Glomerular visceral epithelial cell (primary cell): ENCODE data around the gene DNM3.
"Not testable (repeated sequence)": the region's sequence is repeated elsewhere in the genome, so short reads cannot be mapped to it uniquely, and the experiment has no call there.

Source experiments
- DNase-seq: peaks from one replicate; pipeline ENCODE4 v3.0.0-alpha.2; 2016; ENCODE audit errors: extremely low spot score

DNM3 gene

DNA sequence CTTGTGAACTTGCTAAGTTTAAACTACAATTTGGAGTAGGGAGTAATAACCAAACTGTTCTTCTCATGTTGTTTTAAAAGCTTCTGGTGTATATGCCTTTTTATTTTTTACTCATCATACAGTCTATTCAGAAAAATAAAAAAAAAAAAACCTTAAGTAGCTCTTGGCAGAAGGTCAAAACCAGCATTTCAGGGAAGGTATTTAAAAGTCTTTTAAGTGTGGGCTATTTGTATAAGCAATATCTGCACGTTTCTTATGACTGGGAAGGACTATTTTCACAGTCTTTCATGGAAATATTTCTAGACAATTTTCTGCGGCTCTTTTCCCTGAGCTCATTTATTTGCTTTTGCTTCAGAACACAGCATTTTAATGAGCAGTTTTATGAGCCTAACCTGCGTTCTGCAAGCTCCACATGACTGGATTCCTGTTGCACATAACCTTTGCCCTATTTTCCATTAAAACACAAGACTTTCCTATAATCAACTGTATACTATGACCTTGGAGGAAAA is 518.2 kb downstream of the DNM3 start:
- peak; percentile 75 for DNase-seq

DNA sequence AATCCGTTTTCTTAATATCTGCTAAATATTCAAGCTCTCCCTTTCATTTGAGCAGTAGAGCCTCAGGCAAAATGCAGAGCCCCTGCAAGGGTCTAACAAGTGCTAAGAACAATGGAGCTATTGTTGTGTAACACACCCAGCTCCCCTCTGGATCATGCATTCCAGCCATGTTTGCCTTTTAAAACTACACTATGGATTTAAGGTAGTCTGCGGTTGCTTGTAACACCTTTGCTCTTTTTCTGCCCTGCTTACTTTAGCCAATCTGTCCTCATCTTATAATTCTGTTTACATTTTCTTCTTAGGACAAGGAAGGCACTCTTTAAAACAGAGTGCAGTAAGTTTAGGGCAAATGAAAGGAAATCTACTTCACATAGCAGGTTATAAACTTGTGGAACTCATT is 519.2 kb downstream of the DNM3 start:
- DNase-seq = no peak

DNA sequence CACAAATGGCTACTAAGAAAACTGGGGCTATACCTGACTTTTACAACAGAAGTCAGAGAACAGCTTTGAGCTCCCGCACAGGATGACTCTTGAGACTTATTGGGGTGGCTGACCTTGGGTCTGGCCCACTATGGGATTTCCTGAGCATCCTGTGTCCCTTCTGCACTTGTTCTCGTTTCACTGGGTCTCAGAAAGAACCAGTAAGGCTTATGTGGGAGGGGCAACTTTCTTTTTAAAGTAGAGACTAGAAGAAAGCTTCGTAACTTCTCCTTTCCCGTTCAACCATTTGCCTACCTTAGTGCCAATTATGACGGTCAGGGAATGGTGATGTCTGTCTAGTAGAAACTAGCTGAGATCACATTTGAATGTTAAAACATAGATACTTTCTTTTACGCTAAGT is 519.7 kb downstream of the DNM3 start:
- DNase-seq = no peak

DNA sequence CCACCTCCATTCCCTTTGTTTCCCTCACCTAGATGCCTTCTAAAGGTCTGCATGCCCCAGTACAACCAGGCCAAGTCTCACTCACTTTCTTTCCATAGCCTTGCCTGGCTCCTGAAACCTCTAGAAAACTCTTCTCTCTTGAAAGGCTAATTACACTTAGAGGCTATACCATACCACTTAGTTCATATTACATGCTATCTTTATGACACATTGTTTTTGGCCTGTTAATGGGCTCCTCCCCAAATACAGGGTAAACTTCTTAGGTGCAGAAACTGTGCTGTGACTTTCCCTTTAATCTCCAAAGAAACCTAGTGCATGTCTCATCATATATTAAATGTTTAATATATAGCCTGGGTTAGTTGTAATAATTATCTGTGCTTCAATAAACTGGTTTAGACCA is 522.6 kb downstream of the DNM3 start:
- DNase-seq = no peak

DNA sequence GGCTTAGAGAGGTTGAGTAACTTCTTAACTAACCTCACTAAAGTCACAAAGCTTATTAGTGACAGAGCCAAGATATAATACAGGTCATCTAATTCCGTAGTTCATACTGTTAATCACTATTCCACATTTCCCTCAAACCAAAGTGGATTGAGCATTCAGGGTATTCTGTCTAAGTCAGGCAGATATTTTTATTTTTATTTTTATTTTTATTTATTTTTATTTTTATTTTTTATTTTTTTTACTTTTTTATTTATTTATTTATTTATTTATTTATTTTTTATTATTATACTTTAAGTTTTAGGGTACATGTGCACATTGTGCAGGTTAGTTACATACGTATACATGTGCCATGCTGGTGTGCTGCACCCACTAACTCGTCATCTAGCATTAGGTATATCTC is 530.3 kb downstream of the DNM3 start:
- DNase-seq = not testable (repeated sequence)

DNA sequence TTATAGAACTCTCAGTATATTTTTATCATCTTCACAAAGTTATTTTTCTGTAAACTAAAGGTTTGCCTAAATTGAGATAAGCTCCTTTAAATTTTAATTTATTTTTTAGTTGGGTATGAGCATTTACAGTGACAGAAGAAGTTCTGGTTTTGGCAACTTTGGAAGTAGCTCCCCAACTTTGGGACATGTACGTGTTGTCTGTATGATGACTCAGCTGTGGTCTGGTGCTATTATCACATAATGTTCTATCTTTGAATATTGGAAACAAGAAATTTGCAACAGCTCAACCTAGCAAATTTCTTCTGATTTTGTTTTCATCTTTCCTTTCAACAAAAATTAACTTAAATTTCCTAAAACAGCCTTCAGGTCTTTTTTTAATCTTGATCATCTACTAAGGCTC is 532.6 kb downstream of the DNM3 start:
- no peak for DNase-seq

DNA sequence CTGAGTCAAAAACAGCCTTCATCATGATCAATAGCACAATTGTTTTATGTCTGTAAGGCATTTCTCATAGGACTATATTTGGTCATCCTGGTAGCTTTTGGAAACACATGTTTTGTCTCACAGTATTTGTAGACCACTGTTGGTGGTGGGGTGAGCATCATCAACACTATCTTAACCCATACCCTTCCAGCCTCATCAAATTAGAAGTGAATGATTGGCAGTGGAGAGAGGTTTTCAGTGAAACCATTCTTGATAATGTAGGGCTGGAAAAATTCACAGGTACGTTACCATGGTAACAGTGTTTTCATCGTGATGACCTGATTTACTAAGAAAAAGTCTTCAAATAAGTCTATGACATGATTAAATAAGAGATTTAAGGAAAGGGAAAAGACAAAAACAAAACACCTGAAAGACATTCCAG is 533.9 kb downstream of the DNM3 start:
- DNase-seq = no peak

DNA sequence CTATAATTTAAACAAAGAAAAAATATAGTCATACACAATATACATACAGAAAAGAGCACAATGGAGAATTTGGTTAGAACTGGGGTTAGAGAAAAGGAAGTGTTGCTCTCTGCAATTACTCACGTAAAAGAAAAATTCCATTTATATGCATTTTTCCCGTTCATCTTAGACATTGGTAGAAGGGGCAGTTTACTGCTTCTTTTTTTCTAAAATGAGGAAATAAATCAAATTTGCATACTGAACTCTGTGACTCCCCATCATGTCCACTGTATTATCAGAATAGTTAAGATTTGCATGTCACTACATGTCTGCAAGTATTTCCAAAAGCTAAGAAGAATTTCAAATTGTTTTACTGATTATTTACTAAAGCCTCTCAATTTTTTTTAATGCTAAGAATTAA is 535.1 kb downstream of the DNM3 start:
- DNase-seq = no peak

DNA sequence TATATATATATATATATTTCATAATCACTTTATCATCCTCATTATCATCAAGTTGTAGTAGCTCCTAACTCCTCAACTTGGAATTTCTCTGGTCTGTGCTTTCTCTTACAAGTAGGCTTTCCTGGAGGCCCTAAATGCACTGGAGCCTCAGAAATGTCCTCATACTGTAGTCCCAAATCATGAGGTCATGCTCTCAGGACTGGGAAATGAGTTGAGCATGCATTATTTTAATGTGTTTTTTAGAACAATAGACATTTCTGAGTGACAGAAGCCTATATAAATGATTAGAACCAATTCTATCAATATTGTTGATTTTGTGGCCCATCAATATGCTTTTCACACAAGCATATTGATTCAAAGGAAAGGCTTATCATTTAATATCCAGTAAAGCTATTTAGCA is 536.3 kb downstream of the DNM3 start:
- no peak for DNase-seq

DNA sequence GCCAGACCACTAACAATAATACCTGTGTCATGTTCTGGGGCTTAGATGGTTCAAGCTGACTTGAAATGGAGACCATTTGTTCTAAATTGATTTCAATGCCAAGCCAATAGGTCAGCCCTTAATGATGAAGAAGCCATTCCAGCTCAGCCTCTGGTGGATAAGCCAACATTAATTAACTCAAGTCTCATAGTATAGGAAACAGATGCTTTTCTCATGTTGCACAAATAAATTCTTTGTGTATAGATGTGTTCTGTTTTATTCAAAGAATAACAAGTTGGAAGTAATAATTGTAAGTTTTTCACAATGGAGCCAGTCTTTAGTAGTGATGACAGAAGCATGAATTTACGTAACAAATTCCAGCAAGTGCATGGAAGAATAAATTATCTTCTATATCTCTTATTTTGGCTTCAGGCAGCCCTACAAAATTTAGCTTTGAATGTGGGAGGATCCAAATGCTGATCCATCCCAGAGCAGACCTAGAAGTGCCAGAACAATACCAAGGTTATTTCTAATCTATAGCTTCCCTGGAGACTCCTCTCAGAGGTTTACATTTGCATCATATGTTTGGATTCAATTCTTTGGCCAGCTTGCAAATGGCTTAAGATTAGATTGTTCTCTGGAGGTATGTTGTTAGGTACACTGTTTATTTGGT is 536.9 kb downstream of the DNM3 start:
- no peak for DNase-seq

DNA sequence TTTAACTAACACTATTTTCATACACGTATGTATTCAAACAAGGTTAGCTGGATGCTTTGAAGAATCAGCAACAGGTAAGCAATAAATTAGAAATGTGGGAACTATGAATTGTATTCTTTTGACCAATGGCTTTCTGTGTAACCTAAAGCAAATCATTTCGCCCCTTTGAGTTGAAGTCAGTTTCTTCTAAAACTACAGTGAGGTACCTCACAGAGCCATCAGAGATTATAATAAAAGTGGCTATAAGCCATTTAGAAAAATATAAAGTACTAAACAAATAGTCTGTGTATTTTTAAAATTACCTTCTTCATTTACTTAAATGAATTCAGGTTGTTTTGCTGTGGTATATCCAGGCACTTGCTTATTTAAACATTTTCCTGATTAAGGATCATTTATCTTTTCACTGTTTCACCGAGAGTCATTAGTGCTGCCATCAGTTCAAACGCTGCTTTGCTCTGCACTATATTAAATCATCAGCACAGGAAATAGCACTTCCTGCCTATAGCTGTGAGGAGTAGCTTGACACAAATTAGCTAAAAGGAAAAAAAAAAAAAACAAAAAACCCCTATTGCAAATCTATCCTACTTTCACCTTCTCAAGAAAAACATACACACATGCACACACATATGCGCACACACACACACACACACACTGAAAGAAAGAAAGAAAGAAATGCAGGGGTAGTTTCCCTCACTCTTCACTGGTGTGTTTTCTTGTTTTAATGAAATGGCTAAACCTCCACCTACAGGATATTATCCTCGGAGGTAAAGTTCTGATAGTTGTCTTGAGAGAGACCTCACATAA is 539.3 kb downstream of the DNM3 start:
- DNase-seq = no peak

DNA sequence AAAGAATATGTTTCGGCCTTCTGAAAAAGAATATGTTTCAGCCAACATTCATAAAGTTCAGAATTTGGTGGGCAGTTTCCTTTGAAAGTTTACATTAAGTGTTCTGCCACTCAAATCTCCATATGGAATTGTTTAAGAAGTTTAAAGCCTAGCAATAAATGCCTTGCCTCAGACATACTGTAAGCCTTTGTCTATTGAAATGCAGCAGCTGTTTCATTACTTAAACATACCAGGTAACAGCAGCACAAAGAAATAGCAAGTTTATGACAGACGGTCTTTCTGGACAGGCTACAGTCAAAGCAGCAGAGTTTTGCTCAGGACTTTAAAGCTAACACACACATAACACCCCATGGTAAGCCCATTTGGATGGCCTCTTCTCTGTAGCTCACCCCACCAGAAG is 540.6 kb downstream of the DNM3 start:
- DNase-seq = no peak

DNA sequence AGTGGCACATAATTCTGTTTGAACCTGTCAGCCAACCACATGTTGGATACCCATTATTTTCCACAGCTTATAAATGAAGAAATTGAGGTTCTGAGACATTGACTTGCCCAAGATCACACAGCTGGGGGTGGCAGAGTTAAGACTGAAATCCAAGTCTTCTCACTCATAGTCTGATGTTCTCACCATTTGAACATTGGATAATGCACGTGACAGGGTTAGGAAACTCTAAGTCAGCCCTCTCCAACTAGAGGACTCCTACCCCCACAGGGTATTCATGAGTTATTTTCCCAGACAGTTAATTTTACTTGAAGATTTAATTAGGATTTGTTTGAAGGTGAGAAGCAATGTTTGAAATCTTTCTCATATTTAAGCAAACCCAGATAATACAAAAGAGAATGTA is 541.1 kb downstream of the DNM3 start:
- no peak for DNase-seq

DNA sequence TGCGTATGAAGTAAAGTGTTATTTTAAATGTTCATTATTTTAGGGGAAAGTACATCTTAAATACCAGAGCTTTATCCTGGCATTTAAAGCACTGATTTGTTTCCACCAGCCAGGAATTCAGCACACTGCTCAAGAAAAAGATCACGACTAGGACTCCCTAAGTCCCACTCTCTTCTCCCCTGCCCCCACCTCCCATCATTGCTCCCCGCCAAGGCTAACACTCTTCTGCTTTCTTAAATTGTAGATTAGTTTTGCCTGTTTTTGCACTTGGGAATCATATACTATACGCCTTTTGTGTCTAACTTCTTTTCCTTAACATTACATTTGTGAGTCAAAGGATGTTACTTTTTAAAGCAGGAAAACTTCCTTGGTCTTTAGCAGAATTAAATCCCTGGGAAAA is 541.7 kb downstream of the DNM3 start:
- no peak for DNase-seq

DNA sequence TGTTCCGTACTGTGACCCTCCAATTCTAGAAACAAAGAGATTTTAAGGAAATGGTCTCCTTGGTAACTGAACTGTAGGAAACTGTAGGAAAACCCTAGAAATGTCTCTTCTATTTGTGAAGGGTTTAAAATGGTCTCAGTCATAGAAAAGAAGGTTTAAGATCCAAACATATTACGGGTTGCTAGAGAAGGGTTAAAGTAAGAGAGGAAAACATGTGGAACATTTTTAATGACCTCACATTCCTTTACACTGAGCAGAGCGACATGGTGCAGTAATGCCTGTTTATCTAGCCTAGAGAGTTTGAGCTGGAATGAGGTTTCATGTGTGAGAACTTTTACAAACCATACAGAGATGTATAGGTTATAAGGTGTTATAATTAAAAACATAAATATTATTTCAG is 542.2 kb downstream of the DNM3 start:
- peak; percentile 41 for DNase-seq

DNA sequence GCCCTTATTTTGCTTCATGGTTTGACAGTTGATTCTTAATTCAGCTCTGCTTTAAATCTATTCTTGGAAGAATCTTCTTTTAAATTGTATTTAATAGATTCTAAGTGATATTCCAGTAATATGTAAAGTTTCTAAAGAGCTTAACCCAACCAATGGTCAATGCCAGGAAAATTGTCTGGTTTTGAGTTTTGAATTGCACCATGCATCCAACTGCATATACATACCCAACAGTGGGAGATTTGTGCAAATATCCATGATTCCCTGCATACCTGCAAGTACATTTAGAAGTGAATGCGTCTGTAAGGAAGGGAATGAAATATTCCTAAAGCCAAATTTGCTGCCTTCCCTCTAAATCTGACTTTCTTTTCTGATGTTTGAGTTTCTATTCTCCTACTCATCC is 543.4 kb downstream of the DNM3 start:
- DNase-seq = no peak

DNA sequence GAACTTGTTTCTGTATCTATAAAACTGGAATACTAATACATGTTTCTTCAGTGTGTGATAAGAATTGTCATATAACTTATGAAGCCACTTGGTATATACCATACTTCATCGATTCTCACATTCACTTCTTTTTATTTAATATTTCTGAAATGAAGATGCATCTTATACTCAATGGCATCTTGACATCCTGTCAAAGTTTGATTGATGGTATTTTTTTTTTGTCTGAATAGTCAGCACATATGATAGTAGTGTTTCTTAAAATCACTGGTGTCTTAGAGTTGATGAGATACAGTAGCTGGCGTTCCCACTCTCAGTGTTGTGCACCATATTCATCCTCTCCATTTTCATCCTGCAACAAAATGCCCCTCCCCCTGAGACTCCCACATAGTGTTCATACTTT is 544.7 kb downstream of the DNM3 start:
- DNase-seq = no peak

DNA sequence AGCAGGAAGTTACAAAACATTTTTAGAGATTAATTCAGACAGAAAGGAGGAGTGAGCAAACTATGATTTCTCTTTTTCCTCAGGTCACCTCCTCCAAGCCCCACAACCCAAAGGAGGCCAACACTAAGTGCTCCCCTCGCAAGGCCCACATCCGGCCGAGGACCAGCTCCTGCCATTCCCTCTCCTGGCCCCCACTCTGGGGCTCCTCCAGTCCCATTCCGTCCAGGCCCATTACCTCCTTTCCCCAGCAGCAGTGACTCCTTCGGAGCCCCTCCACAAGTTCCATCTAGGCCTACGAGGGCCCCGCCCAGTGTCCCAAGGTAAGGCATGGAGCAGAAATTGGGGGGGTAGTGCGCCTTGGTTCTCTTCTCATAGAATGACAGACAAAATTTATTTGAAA is 547.2 kb downstream of the DNM3 start:
- no peak for DNase-seq

DNA sequence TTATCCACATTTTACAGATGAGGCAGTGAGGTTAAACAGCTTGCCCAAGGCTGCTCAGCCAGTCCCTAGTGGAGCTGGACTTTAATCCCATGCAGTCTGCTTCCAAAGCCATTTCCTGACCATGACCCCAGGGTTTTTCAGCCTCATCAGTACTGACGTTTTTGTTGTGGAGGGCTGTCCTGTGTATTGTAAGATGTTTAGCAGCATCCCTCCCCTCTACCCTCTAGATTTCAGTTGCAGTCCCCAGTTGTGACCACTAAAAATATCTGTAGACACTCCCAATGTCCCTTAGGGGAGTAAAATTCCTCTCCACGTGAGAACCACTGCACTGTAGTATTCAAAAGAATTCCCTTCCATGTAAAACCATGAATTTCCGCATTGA is 549.0 kb downstream of the DNM3 start:
- DNase-seq = no peak

DNA sequence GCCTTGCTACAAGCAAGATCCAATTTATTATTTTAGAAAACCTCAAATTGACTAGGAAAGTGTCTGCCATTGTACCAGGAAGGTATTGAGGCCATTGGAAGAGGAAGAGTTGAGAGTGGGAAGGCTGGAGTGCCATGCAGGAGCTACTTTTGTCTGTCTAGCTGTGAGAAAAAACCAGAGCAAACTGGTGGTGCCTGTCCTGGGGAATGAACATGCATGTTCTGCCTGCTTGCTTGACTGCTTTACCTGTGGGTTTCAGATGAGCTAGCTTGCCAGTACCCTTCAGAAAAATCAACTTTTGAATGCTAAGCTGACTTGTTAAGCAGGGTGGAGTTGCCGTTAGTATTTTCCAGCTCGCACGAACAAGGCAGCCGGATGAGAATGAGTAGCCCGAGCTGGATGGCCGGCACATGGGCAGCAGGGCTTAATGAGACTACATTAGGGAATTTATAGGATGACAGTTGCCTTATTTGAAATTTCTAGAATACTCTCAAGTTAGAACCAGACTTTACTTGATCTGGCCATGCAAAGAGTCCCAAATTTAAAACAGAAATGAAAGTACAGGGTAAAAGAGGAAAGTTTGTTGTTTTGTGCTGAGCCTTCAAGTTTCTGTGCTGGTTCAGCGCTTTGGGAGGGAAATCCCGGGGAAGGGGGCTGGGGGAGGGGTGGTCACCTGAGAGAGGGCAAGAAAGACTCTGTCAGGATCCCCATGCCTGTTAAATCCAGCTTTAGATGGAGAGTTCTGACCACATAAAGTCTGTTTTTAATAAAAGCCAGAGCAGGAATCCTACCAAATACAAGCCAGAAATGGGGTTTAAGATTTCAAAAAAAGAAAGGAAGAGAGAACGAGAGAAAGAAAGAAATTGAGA is 549.6 kb downstream of the DNM3 start:
- DNase-seq = peak; percentile 41

DNA sequence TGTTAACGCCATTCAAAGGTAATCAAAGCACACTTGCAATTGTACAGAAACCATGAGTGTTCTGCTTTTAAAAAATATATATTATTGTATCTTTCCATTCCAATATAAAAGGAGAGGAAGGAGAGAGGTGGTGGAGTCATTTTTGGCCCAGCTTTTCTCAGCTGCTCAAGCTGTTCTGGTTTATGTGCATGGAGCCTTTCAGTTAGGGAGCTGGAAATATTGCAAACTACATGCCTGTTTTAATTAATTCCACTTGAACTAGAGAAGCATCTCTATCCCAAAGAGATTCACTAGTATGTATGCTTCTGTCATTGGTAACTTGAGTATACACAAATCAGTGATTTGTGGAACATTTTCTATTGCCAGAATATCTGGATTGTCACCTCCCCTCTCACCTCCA is 550.7 kb downstream of the DNM3 start:
- no peak for DNase-seq

DNA sequence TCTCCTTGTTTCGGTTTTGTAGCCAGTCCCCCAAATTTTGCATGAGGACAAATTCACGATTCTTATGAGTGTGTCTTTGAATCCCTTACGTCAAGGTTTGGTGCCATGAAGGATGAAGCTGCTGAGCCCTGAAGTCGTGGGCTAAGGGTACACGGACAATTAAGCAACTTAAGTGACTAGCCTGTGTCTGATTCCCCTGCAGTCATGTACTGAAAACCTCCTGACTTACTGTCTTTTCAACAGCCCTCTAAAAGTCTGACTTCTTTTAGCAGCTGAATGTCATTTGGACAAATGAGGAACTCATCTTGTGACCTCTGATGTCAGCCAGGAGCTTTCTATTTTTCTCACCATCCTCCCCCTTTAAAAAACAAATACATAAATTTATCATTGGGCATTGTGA is 552.1 kb downstream of the DNM3 start:
- DNase-seq = no peak
